HG03045 (cell line): ENCODE measurements around the gene VCP.

Experiments
- ATAC-seq: cut with Tn5 transposase; IDR thresholded peaks from one replicate; pipeline ENCODE4 v1.9.1; 2021; ENCODE audit warnings: mild to moderate bottlenecking, moderate library complexity; ENCODE audit not compliant: unreplicated experiment

Gene VCP

GRCh38 chr9:35103660-35104191, 31.3 kb upstream of the VCP start:
- ATAC-seq: no peak

GRCh38 chr9:35102769-35103659, 30.6 kb upstream of the VCP start, which contains the start of gene STOML2:
STOML2 (minus strand) TSS chr9:35103131; CDS start chr9:35103094, 37 bp downstream.
- peak; percentile 95 for ATAC-seq

GRCh38 chr9:35102465-35102768, 30.0 kb upstream of the VCP start:
- ATAC-seq: no peak

- ATAC-seq: no peak
Observed at GRCh38 chr9:35097573-35097972, 25.1 kb upstream of the VCP start.

- ATAC-seq: peak; percentile 93
Observed at GRCh38 chr9:35096035-35096849, 23.8 kb upstream of the VCP start, which contains the start of gene PIGO. PIGO (minus strand) TSS chr9:35096591; CDS start chr9:35095565, 1,026 bp downstream.

- no peak for ATAC-seq
Observed at GRCh38 chr9:35091536-35091935, 19.1 kb upstream of the VCP start.

- no peak for ATAC-seq
Observed at GRCh38 chr9:35089434-35089833, 17.0 kb upstream of the VCP start.

GRCh38 chr9:35085078-35085477, 12.7 kb upstream of the VCP start:
- no peak for ATAC-seq

GRCh38 chr9:35079426-35080341, 7.3 kb upstream of the VCP start, which contains the start of gene FANCG:
FANCG (minus strand) TSS chr9:35079942; CDS start chr9:35079524, 418 bp downstream.
- ATAC-seq: peak; percentile 90

GRCh38 chr9:35079041-35079425, 6.6 kb upstream of the VCP start:
- no peak for ATAC-seq

- ATAC-seq: no peak
Observed at GRCh38 chr9:35078066-35078465, 5.6 kb upstream of the VCP start.

GRCh38 chr9:35076848-35077247, 4.4 kb upstream of the VCP start:
- ATAC-seq: no peak

GRCh38 chr9:35075358-35075757, 2.9 kb upstream of the VCP start:
- ATAC-seq: no peak

- no peak for ATAC-seq
Observed at GRCh38 chr9:35074791-35075190, 2.4 kb upstream of the VCP start.

GRCh38 chr9:35074141-35074540, 1.7 kb upstream of the VCP start:
- ATAC-seq: no peak

GRCh38 chr9:35073279-35073612, 821 bp upstream of the VCP start:
- no peak for ATAC-seq

- ATAC-seq: peak; percentile 51
Observed at GRCh38 chr9:35071814-35072460, 488 bp downstream of the VCP start.

GRCh38 chr9:35070823-35071813, 1.3 kb downstream of the VCP start:
- ATAC-seq: no peak

- no peak for ATAC-seq
Observed at GRCh38 chr9:35069020-35069419, 3.4 kb downstream of the VCP start.
